Measurements from ENCODE around the gene CLEC1A. TPM values are rescaled to one million over a fixed set of nuclear protein-coding genes. Genes with fewer than 3 reads are reported as not detected.

Gene CLEC1A
- total and polyA plus RNA-seq, 5 donors, result 3.2 to 4.1 (median 3.3) TPM

- Histone ChIP-seq H3K27ac (ENCODE audit: low read length) (no peak overlapping the region), H3K4me1 (ENCODE audit: control insufficient read depth, insufficient read depth, low read length) (no peaks in the 10 kb centered on the region), H3K4me3 (ENCODE audit: low read length) (no peak overlapping the region), H3K27me3 (ENCODE audit: control insufficient read depth, insufficient read depth) (no peaks in the 10 kb centered on the region), H3K9me3 (ENCODE audit: control insufficient read depth, low read length) (no peaks in the 10 kb centered on the region)
- ATAC-seq, result no peak
- intact Hi-C loops (cut with DNase I), result no loop called here
- no peak for DNase-seq
- 95% methylated on average over 5 of the region's 5 CpGs for WGBS
Measured at GRCh38 chr12:10073261-10073660, 25.5 kb downstream of the CLEC1A start.

GRCh38 chr12:10072131-10072530 is 26.7 kb downstream of the CLEC1A start:
- Histone ChIP-seq H3K27ac (ENCODE audit: low read length) (no peak overlapping the region), H3K4me3 (ENCODE audit: low read length) (no peak overlapping the region), H3K4me1 (ENCODE audit: control insufficient read depth, insufficient read depth, low read length) (no peaks in the 10 kb centered on the region), H3K27me3 (ENCODE audit: control insufficient read depth, insufficient read depth) (no peaks in the 10 kb centered on the region), H3K9me3 (ENCODE audit: control insufficient read depth, low read length) (no peaks in the 10 kb centered on the region)
- DNase-seq, result no peak
- WGBS, result 94% methylated on average over 2 of the region's 2 CpGs
- intact Hi-C loops (cut with DNase I), result no loop called here
- ATAC-seq, result no peak

GRCh38 chr12:10070380-10070779 is 28.4 kb downstream of the CLEC1A start:
- no peaks in the 10 kb centered on the region for H3K9me3 ChIP-seq (ENCODE audit: control insufficient read depth, low read length)
- no peaks in the 10 kb centered on the region for H3K27me3 ChIP-seq (ENCODE audit: control insufficient read depth, insufficient read depth)
- no peak overlapping the region for H3K4me3 ChIP-seq (ENCODE audit: low read length)
- 91% methylated on average over 4 of the region's 4 CpGs for WGBS
- H3K4me1 ChIP-seq (ENCODE audit: control insufficient read depth, insufficient read depth, low read length), result no peaks in the 10 kb centered on the region
- ATAC-seq, result no peak
- no peak for DNase-seq
- no peak overlapping the region for H3K27ac ChIP-seq (ENCODE audit: low read length)
- intact Hi-C loops (cut with DNase I), result no loop called here

GRCh38 chr12:10069976-10070375 is 28.8 kb downstream of the CLEC1A start:
- Histone ChIP-seq H3K27me3 (ENCODE audit: control insufficient read depth, insufficient read depth) (no peaks in the 10 kb centered on the region), H3K4me1 (ENCODE audit: control insufficient read depth, insufficient read depth, low read length) (no peaks in the 10 kb centered on the region), H3K4me3 (ENCODE audit: low read length) (no peak overlapping the region), H3K9me3 (ENCODE audit: control insufficient read depth, low read length) (no peaks in the 10 kb centered on the region), H3K27ac (ENCODE audit: low read length) (no peak overlapping the region)
- 19% methylated on average over 3 of the region's 3 CpGs for WGBS
- ATAC-seq, result no peak
- intact Hi-C loops (cut with DNase I), result no loop called here
- DNase-seq, result no peak

DNA sequence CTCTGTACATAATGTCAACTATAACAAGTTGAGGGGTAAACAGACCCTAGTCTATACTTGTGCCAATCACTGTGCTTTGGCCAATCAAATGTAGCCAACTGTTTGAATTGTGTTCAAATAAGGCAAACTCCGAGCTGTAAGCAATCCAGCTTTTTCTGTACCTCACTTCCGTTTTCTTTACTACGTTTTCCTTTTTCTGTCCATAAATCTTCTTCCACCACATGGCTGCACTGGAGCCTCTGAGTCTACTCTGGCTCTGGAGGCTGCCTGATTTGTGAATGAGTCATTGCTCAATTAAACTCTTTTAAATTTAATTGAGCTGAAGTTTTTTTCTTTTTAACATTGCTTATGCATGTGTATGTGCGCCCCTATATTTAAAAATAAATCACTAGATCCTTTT is 29.7 kb downstream of the CLEC1A start:
- DNase-seq, result no peak
- no peak overlapping the region for H3K4me3 ChIP-seq (ENCODE audit: low read length)
- 50% methylated on average over 4 of the region's 4 CpGs for WGBS
- no peaks in the 10 kb centered on the region for H3K27me3 ChIP-seq (ENCODE audit: control insufficient read depth, insufficient read depth)
- ATAC-seq, result peak; percentile 12 to 34
- intact Hi-C loops (cut with DNase I), result no loop called here
- no peaks in the 10 kb centered on the region for H3K9me3 ChIP-seq (ENCODE audit: control insufficient read depth, low read length)
- peak overlapping the region; percentile 55 for H3K27ac ChIP-seq (ENCODE audit: low read length)
- H3K4me1 ChIP-seq (ENCODE audit: control insufficient read depth, insufficient read depth, low read length), result no peaks in the 10 kb centered on the region

DNA sequence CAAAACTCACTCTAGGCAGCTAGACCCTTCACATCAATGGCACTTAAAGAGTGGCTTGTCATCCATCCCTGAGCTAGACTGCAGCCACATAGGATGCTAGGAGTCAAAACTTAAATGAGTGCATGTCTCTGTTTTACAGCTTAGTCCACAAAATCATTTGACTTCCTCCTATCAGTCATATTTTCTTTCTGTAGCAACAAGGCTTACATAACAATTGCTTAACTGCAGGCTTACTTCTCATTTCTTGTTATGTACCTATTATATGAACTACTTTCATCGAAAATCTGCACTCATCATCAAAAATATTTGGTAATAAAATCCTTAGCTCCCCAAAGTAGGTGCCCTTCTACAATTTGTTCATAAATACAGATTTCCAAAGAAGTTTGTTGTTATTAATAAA is 30.1 kb downstream of the CLEC1A start:
- Histone ChIP-seq H3K27ac (ENCODE audit: low read length) (peak overlapping the region; percentile 47), H3K4me3 (ENCODE audit: low read length) (no peak overlapping the region), H3K4me1 (ENCODE audit: control insufficient read depth, insufficient read depth, low read length) (no peaks in the 10 kb centered on the region), H3K27me3 (ENCODE audit: control insufficient read depth, insufficient read depth) (no peaks in the 10 kb centered on the region), H3K9me3 (ENCODE audit: control insufficient read depth, low read length) (no peaks in the 10 kb centered on the region)
- 67% methylated on average over 1 of the region's 1 CpG for WGBS
- ATAC-seq (peak; percentile 44 to 58), DNase-seq (no peak)
- intact Hi-C loops (cut with DNase I), result no loop called here

DNA sequence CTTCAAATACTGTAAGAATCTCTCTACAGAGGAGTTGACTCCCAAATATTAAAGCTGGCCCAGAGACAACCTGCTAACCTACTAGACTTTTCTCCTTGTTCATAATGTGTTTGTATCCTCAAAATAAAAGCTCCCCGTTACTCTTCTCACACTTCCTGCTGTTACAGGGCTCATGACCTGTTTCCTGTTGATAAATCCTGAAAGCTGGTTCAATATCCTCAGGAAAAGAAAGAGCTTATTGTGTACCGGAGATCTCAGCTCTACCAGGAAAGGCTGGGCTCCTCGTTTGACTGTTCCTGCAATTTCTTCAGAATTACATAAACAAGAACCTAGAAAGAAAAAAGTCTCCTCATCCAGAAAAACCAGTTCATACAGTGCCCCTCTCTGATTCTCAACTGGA is 30.8 kb downstream of the CLEC1A start:
- no peak overlapping the region for H3K4me3 ChIP-seq (ENCODE audit: low read length)
- intact Hi-C loops (cut with DNase I), result no loop called here
- peak; percentile 90 to 98 for ATAC-seq

DNA sequence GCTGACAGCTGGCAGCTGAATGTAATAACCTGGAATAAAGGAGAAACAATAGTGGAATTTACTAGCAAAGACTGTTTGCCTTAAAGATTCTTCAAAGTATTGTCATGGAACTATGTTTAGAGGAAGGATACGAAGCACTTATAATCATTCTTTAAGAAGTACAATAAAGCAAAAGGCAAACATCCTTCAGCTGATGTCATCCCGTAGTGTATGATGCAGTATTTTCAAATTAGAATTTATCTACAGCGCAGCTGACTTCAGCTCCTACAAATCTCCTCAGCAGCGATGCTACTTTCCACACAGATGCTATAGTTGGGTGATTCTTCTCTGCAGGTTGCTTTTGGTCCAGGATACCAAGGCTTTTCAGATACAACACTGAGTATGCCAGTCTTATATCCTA is 31.5 kb downstream of the CLEC1A start:
- Histone ChIP-seq H3K27me3 (ENCODE audit: control insufficient read depth, insufficient read depth) (no peaks in the 10 kb centered on the region), H3K9me3 (ENCODE audit: control insufficient read depth, low read length) (no peaks in the 10 kb centered on the region), H3K4me1 (ENCODE audit: control insufficient read depth, insufficient read depth, low read length) (no peaks in the 10 kb centered on the region), H3K4me3 (ENCODE audit: low read length) (no peak overlapping the region), H3K27ac (ENCODE audit: low read length) (peak overlapping the region; percentile 79)
- no peak for ATAC-seq
- 67% methylated on average over 4 of the region's 4 CpGs for WGBS
- intact Hi-C loops (cut with DNase I), result no loop called here
- no peak for DNase-seq

More for the DNA sequence above, 30.8 kb downstream of the CLEC1A start:
- Histone ChIP-seq H3K9me3 (ENCODE audit: control insufficient read depth, low read length) (no peaks in the 10 kb centered on the region), H3K4me1 (ENCODE audit: control insufficient read depth, insufficient read depth, low read length) (no peaks in the 10 kb centered on the region), H3K27ac (ENCODE audit: low read length) (no peak overlapping the region), H3K27me3 (ENCODE audit: control insufficient read depth, insufficient read depth) (no peaks in the 10 kb centered on the region)
- DNase-seq, result no peak
- WGBS, result 19% methylated on average over 3 of the region's 3 CpGs

- no peak overlapping the region for H3K27ac ChIP-seq (ENCODE audit: low read length)
- H3K4me1 ChIP-seq (ENCODE audit: control insufficient read depth, insufficient read depth, low read length), result no peaks in the 10 kb centered on the region
- ATAC-seq (no peak), DNase-seq (no peak)
- intact Hi-C loops (cut with DNase I), result no loop called here
- no peaks in the 10 kb centered on the region for H3K9me3 ChIP-seq (ENCODE audit: control insufficient read depth, low read length)
- H3K27me3 ChIP-seq (ENCODE audit: control insufficient read depth, insufficient read depth), result no peaks in the 10 kb centered on the region
- WGBS, result 55% methylated on average over 4 of the region's 4 CpGs
- H3K4me3 ChIP-seq (ENCODE audit: low read length), result no peak overlapping the region
Measured at GRCh38 chr12:10065241-10065640, 33.5 kb downstream of the CLEC1A start.

- no peak for ATAC-seq
- H3K27me3 ChIP-seq (ENCODE audit: control insufficient read depth, insufficient read depth), result no peaks in the 10 kb centered on the region
- intact Hi-C loops (cut with DNase I), result no loop called here
- no peak overlapping the region for H3K27ac ChIP-seq (ENCODE audit: low read length)
- no peak overlapping the region for H3K4me3 ChIP-seq (ENCODE audit: low read length)
- no peak for DNase-seq
- H3K9me3 ChIP-seq (ENCODE audit: control insufficient read depth, low read length), result no peaks in the 10 kb centered on the region
- no peaks in the 10 kb centered on the region for H3K4me1 ChIP-seq (ENCODE audit: control insufficient read depth, insufficient read depth, low read length)
- WGBS, result 82% methylated on average over 5 of the region's 5 CpGs
Measured at GRCh38 chr12:10058387-10058786, 40.4 kb downstream of the CLEC1A start.

GRCh38 chr12:10052193-10052913 is 46.4 kb downstream of the CLEC1A start:
- no peaks in the 10 kb centered on the region for H3K4me1 ChIP-seq (ENCODE audit: control insufficient read depth, insufficient read depth, low read length)
- no peaks in the 10 kb centered on the region for H3K9me3 ChIP-seq (ENCODE audit: control insufficient read depth, low read length)
- ATAC-seq (no peak), DNase-seq (no peak)
- no peak overlapping the region for H3K4me3 ChIP-seq (ENCODE audit: low read length)
- intact Hi-C loops (cut with DNase I), result no loop called here
- H3K27ac ChIP-seq (ENCODE audit: low read length), result no peak overlapping the region
- H3K27me3 ChIP-seq (ENCODE audit: control insufficient read depth, insufficient read depth), result no peaks in the 10 kb centered on the region
- WGBS, result 74% methylated on average over 7 of the region's 7 CpGs

DNA sequence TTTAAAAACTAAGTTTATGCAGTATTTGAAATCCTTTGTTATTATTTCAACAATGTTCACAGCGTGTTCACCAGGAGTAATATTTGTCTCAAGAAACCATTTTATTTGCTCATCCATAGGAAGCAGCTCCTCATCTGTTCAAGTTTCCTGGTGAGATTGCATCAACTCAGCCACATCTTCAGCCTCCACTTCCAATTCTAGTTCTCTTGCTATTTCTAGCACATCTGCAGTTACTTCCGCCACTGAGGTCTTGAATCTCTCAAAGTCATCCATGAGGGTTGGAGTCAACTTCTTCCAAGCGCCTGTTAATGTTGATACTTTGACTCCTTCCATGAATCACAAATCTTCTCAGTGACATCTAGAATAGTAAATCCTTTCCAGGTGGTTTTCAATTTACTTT is 50.3 kb downstream of the CLEC1A start:
- no peak for DNase-seq
- intact Hi-C loops (cut with DNase I), result no loop called here
- H3K4me1 ChIP-seq (ENCODE audit: control insufficient read depth, insufficient read depth, low read length), result no peaks in the 10 kb centered on the region
- no peak overlapping the region for H3K27ac ChIP-seq (ENCODE audit: low read length)
- WGBS, result 71% methylated on average over 3 of the region's 3 CpGs
- ATAC-seq, result no peak
- H3K27me3 ChIP-seq (ENCODE audit: control insufficient read depth, insufficient read depth), result no peaks in the 10 kb centered on the region
- no peak overlapping the region for H3K4me3 ChIP-seq (ENCODE audit: low read length)
- H3K9me3 ChIP-seq (ENCODE audit: control insufficient read depth, low read length), result no peaks in the 10 kb centered on the region
